ENCODE measurements around the gene DHRS4. TPM values are rescaled to one million over a fixed set of nuclear protein-coding genes. Genes with fewer than 3 reads are reported as not detected.
A peak's percentile ranks its signal among the peaks of the same experiment; 100 is the strongest.

DHRS4 gene
- total and polyA plus RNA-seq, 2 of the 13 experiments (the other 11 are each of a cell fraction or from before 2014, with no cell fraction given), result 23.9 to 45.1 TPM

GRCh38 chr14:23932639-23933038, 20.9 kb upstream of the DHRS4 start:
- ChIA-PET CTCF (ENCODE audit: low intra/inter-chr PET ratio, low total read pairs) (no interaction called here), POLR2A (no interaction called here)
- 59% methylated on average over 3 of the region's 3 CpGs for WGBS (ENCODE audit: low lambda C conversion rate)
- H3K9me3 ChIP-seq (ENCODE audit: low read length), result no peaks in the 10 kb centered on the region
- no peaks in the 10 kb centered on the region for H3K36me3 ChIP-seq (replicated peaks in 1 of 2; ENCODE audit: control insufficient read depth in 1 of 2, insufficient read depth in 2 of 2, low read length in 2 of 2)
- DNase-seq (ENCODE audit: low spot score) (no peak), FAIRE-seq (no peak), ATAC-seq (no peak)
- peaks cover 32% of the 10 kb centered on the region for H3K4me1 ChIP-seq (ENCODE audit: insufficient read depth, low read length)
- intact Hi-C loops (cut with micrococcal nuclease; ENCODE audit: unreplicated experiment) (no loop called here), in situ Hi-C loops (cut with HindIII; ENCODE audit: extremely low pct_ligation_motif_present, low pct_unique_long_range_greater_than_20kb) (no loop called here)
- H3K79me2 ChIP-seq (ENCODE audit: insufficient read depth, low read length), result no peaks in the 10 kb centered on the region
- no peaks in the 10 kb centered on the region for H4K20me1 ChIP-seq (ENCODE audit: insufficient read depth, low read length)
- no peaks in the 10 kb centered on the region for H3K27me3 ChIP-seq (ENCODE audit: control insufficient read depth in 1 of 2, insufficient read depth in 2 of 2, low read length in 2 of 2)
- no peak overlapping the region for H3K9ac ChIP-seq (ENCODE audit: insufficient read depth, low read depth, low read length)
- no peak overlapping the region for H3K27ac ChIP-seq (ENCODE audit: extremely low read length, insufficient read depth, low read length)
- 0 out of 2 replicates have a peak, but pooled peaks have one; percentile 57 for TF ChIP-seq HOXA9 (CRISPR knock-in tag; IDR thresholded peaks at IDR 0.05; ENCODE audit: borderline replicate concordance)
- no peak for TF ChIP-seq ZNF292 (CRISPR knock-in tag; IDR thresholded peaks at IDR 0.05; ENCODE audit: borderline replicate concordance, low read depth)
- no peak overlapping the region for H3K4me2 ChIP-seq (ENCODE audit: low read depth, low read length)
- no TSS peak for BruUV-seq (replicated peaks)
- H2AFZ ChIP-seq (ENCODE audit: low read length), result no peak overlapping the region
- H3K4me3 ChIP-seq (replicated peaks in 1 of 3; ENCODE audit: insufficient read depth in 1 of 3, low read depth in 2 of 3, low read length in 3 of 3), result no peak overlapping the region

- H3K79me2 ChIP-seq (ENCODE audit: insufficient read depth, low read length), result no peaks in the 10 kb centered on the region
- H4K20me1 ChIP-seq (ENCODE audit: insufficient read depth, low read length), result no peaks in the 10 kb centered on the region
- in situ Hi-C loops (cut with HindIII; ENCODE audit: extremely low pct_ligation_motif_present, low pct_unique_long_range_greater_than_20kb), result no loop called here
- no peak overlapping the region for H3K4me2 ChIP-seq (ENCODE audit: low read depth, low read length)
- no peaks in the 10 kb centered on the region for H3K36me3 ChIP-seq (replicated peaks in 1 of 2; ENCODE audit: control insufficient read depth in 1 of 2, insufficient read depth in 2 of 2, low read length in 2 of 2)
- H3K4me3 ChIP-seq (replicated peaks in 1 of 3; ENCODE audit: insufficient read depth in 1 of 3, low read depth in 2 of 3, low read length in 3 of 3), result no peak overlapping the region
- TF ChIP-seq MAFK (conservative IDR thresholded peaks at IDR 0.05 in 1 of 2, IDR thresholded peaks at IDR 0.05 in 1 of 2; ENCODE audit: low read length in 2 of 2), result peak; percentile 83
- TF ChIP-seq DMAP1 (CRISPR knock-in tag; IDR thresholded peaks at IDR 0.05), result no peak
- TF ChIP-seq ZNF552 (CRISPR knock-in tag; IDR thresholded peaks at IDR 0.05; ENCODE audit: borderline replicate concordance), result no peak
- peak; percentile 77 for TF ChIP-seq MAFF (IDR thresholded peaks at IDR 0.05; ENCODE audit: low read depth, low read length)
- no peak for TF ChIP-seq ZNF75D (CRISPR knock-in tag; IDR thresholded peaks at IDR 0.05; ENCODE audit: borderline replicate concordance)
- TF ChIP-seq ZNF841 (CRISPR knock-in tag; IDR thresholded peaks at IDR 0.05; ENCODE audit: borderline replicate concordance), result no peak
- FAIRE-seq, result no peak
- intact Hi-C loops (cut with micrococcal nuclease; ENCODE audit: unreplicated experiment), result no loop called here
- no peaks in the 10 kb centered on the region for H3K9me3 ChIP-seq (ENCODE audit: low read length)
- H3K27me3 ChIP-seq (ENCODE audit: control insufficient read depth in 1 of 2, insufficient read depth in 2 of 2, low read length in 2 of 2), result no peaks in the 10 kb centered on the region
- no peak overlapping the region for H3K27ac ChIP-seq (ENCODE audit: extremely low read length, insufficient read depth, low read length)
- no peak for DNase-seq (ENCODE audit: low spot score)
- ChIA-PET POLR2A (interaction anchor here (1.2 kb wide), 1 partner anchor 344 kb away, joined by 3 read pairs; no protein-coding TSS in a partner anchor), CTCF (ENCODE audit: low intra/inter-chr PET ratio, low total read pairs) (no interaction called here)
- no peak for ATAC-seq
- WGBS (ENCODE audit: low lambda C conversion rate), result 57% methylated on average over 4 of the region's 4 CpGs
- no peak overlapping the region for H3K9ac ChIP-seq (ENCODE audit: insufficient read depth, low read depth, low read length)
- peaks cover 38% of the 10 kb centered on the region for H3K4me1 ChIP-seq (ENCODE audit: insufficient read depth, low read length)
- no TSS peak for BruUV-seq (replicated peaks)
- H2AFZ ChIP-seq (ENCODE audit: low read length), result no peak overlapping the region
These were observed 20.3 kb upstream of the DHRS4 start for GRCh38 chr14:23933108-23933741.
